Ectodermal cell (in vitro differentiated cells): Measurements from ENCODE around the gene PRSS57.

Experiments used
- H3K27ac ChIP-seq: 2 replicates; pipeline ENCODE4 v1.7.0; 2013; ENCODE audit warnings: mild to moderate bottlenecking, low read depth, low read length; ENCODE audit not compliant: insufficient read depth, poor library complexity, severe bottlenecking
- H3K27me3 ChIP-seq: 2 replicates; pipeline ENCODE4 v1.7.0; 2013; ENCODE audit warnings: mild to moderate bottlenecking, low read length; ENCODE audit not compliant: insufficient read depth, control insufficient read depth, poor library complexity, severe bottlenecking
- H3K36me3 ChIP-seq: one replicate; pipeline ENCODE4 v1.7.0; 2013; ENCODE audit warnings: low read length; ENCODE audit not compliant: control insufficient read depth, insufficient read depth
- H3K4me1 ChIP-seq: one replicate; pipeline ENCODE4 v1.7.0; 2013; ENCODE audit warnings: low read length; ENCODE audit not compliant: control insufficient read depth, insufficient read depth
- H3K4me3 ChIP-seq: 2 replicates; pipeline ENCODE4 v1.7.0; 2013; ENCODE audit warnings: low read depth, low read length, control low read depth; ENCODE audit not compliant: insufficient read depth
- H3K9me3 ChIP-seq: 2 replicates; pipeline ENCODE4 v1.7.0; 2013; ENCODE audit warnings: mild to moderate bottlenecking, low read length, moderate library complexity; ENCODE audit not compliant: control insufficient read depth
- whole genome bisulfite sequencing, 2 experiments: methylation state at CpG; one replicate each; pipeline ENCODE4 v1.1.7; 2013; ENCODE audit warnings: missing lambda C conversion rate in 2 of 2; 5-methylcytosine and 5-hydroxymethylcytosine counted together

Gene PRSS57

DNA sequence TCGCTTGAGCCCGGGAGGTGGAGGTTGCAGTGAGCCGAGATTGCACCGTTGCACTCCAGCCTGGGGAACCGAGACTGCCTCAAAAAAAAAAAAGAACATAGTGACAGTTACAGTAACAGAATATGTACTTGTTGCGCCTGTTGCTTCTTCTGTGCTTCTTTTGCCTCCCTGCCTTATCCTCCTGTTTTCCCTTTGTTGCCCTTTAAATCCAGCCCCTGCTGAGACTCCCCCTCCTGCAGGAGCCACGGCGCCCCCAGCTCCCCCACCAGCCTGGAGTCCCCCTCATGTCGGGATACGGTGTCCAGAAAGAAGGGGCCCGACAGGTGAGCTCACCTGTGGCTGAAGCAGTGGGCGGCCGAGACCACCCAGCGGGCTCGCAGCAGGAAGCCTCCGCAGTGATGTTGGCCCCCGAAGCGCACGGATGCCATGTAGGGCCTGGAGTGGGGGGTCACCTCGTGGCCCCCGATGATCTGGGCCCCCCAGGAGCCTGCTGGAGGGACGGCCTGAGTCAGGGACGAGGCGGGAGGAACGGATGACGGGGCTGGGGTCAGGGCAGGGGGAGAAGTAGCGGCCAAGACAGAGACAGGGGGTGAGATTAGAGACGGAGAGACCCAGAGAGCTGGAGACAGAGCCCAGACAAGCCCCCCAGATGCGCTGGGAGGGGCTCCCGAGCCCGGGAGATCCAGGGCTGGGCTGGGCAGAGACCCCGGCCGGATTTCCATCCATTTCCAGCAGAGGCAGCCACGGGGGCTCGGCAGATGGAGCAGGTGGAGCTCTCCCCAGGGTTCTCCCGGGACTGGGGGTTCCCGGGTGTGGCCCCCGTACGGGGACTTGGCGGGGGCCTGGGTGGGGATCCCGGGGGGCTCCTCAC lies 536 bp downstream of the PRSS57 start:
- H3K4me1 ChIP-seq: no peaks in the 10 kb centered on the region
- H3K4me3 ChIP-seq: no peak overlapping the region
- H3K9me3 ChIP-seq: no peaks in the 10 kb centered on the region
- no peaks in the 10 kb centered on the region for H3K36me3 ChIP-seq
- 78% methylated on average over 41 of the region's 41 CpGs for WGBS, 2 experiments
- H3K27ac ChIP-seq: no peak overlapping the region
- H3K27me3 ChIP-seq: no peaks in the 10 kb centered on the region

GRCh38 chr19:690203-690602 lies 5.0 kb downstream of the PRSS57 start:
- no peak overlapping the region for H3K4me3 ChIP-seq
- no peaks in the 10 kb centered on the region for H3K27me3 ChIP-seq
- no peaks in the 10 kb centered on the region for H3K4me1 ChIP-seq
- 81 to 82% methylated on average over 18 of the region's 18 CpGs for WGBS, 2 experiments
- H3K27ac ChIP-seq: no peak overlapping the region
- H3K9me3 ChIP-seq: no peaks in the 10 kb centered on the region
- no peaks in the 10 kb centered on the region for H3K36me3 ChIP-seq

DNA sequence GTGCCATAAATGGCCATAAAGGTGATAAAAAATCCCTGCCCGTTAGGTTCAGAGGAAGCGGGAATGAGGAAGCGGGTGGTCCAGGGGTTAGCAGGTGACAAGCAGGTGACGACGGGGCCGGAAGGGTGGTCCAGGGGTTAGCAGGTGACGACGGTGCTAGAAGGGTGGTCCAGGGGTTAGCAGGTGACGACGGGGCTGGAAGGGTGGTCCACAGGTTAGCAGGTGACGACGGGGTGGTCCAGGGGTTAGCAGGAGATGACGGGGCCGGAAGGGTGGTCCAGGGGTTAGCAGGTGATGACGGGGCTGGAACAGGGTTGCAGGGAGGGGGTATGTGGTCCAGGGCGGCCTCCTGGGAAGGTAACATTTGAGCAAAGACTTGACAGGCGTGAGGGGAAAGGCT lies 6.3 kb downstream of the PRSS57 start:
- H3K36me3 ChIP-seq: no peaks in the 10 kb centered on the region
- H3K4me1 ChIP-seq: no peaks in the 10 kb centered on the region
- no peak overlapping the region for H3K4me3 ChIP-seq
- H3K27me3 ChIP-seq: no peaks in the 10 kb centered on the region
- H3K9me3 ChIP-seq: no peaks in the 10 kb centered on the region
- H3K27ac ChIP-seq: no peak overlapping the region
- 95% methylated on average over 17 of the region's 17 CpGs for WGBS, 2 experiments

DNA sequence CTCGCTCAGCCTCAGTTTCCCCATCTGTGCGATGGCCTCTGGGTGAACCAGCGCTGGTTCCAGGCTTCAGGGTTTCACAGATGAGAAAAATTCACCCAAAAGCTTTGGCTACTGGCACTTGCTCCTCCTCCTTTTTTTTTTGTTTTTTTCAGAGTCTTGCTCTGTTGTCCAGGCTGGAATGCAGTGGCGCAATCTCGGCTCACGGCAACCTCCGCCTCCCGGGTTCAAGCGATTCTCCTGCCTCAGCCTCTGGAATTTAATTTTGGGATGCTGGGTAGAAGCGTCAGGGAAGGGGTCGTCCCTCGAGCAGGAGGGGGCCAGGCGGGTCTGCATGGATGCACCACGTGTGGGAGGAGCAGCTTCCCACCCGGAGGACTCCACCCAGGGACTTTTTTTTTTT lies 7.0 kb downstream of the PRSS57 start:
- H3K36me3 ChIP-seq: no peaks in the 10 kb centered on the region
- H3K27ac ChIP-seq: no peak overlapping the region
- no peaks in the 10 kb centered on the region for H3K4me1 ChIP-seq
- no peak overlapping the region for H3K4me3 ChIP-seq
- H3K27me3 ChIP-seq: no peaks in the 10 kb centered on the region
- H3K9me3 ChIP-seq: no peaks in the 10 kb centered on the region
- WGBS, 2 experiments: 89 to 92% methylated on average over 15 of the region's 15 CpGs

- 85 to 86% methylated on average over 11 of the region's 11 CpGs for WGBS, 2 experiments
- Histone ChIP-seq H3K36me3 (no peaks in the 10 kb centered on the region), H3K27ac (no peak overlapping the region), H3K4me1 (no peaks in the 10 kb centered on the region), H3K27me3 (no peaks in the 10 kb centered on the region), H3K4me3 (no peak overlapping the region), H3K9me3 (no peaks in the 10 kb centered on the region)
Measured at GRCh38 chr19:687569-688166, 7.6 kb downstream of the PRSS57 start.

GRCh38 chr19:686589-687297 lies 8.5 kb downstream of the PRSS57 start:
- no peaks in the 10 kb centered on the region for H3K4me1 ChIP-seq
- no peak overlapping the region for H3K27ac ChIP-seq
- H3K36me3 ChIP-seq: no peaks in the 10 kb centered on the region
- H3K27me3 ChIP-seq: no peaks in the 10 kb centered on the region
- no peaks in the 10 kb centered on the region for H3K9me3 ChIP-seq
- no peak overlapping the region for H3K4me3 ChIP-seq
- WGBS, 2 experiments: 86 to 87% methylated on average over 17 of the region's 17 CpGs

DNA sequence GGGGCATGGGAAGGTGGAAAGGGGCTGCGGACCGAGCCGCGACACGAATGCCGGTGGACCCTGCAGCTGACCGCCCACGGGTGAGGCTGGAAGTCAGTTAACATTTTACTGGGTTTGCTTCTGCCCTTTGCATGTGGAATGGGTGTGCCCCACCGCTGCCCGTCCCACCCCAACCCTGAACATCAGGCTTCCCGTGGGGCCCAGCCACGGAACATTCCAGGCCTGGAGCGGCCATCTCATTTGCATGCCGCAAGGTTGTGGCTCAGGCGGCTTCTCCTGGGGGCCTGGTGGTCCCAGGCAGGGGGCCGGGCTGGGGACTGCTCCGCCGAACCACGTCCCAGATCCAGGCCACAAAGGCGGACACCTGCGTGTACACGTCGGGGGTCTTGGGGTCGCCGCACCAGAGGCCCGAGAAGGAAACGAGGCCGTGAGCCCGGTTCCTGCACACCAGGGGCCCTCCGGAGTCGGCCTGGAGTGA lies 9.8 kb downstream of the PRSS57 start:
- Histone ChIP-seq H3K9me3 (no peaks in the 10 kb centered on the region), H3K27ac (no peak overlapping the region), H3K4me1 (no peaks in the 10 kb centered on the region), H3K36me3 (no peaks in the 10 kb centered on the region), H3K27me3 (no peaks in the 10 kb centered on the region), H3K4me3 (no peak overlapping the region)
- WGBS, 2 experiments: 89% methylated on average over 31 of the region's 31 CpGs

DNA sequence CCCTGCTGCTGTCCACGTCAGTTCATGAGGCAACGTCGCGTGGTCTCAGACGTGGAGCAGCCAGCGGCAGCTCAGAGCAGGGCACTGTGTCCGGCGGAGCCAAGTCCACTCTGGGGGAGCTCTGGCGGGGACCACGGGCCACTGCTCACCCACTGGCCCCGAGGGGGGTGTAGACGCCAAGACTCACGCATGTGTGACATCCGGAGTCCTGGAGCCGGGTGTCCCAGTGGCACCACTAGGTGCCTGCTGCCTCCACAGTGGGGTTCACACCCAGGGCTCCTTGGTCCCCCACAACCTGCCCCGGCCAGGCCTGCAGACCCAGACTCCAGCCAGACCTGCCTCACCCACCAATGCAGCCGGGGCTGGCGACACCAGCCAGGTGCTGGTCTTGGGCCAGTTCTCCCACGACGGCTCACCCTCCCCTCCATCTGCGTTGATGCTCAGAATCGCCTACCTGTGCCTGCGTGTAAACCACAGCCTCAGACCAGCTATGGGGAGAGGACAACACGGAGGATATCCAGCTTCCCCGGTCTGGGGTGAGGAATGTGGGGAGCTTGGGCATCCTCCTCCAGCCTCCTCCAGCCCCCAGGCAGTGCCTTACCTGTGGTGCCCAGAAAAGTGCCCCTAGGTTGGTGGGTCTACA lies 12.5 kb downstream of the PRSS57 start:
- Histone ChIP-seq H3K27me3 (peaks cover 2% of the 10 kb centered on the region), H3K4me1 (peaks cover 3% of the 10 kb centered on the region), H3K9me3 (no peaks in the 10 kb centered on the region), H3K4me3 (no peak overlapping the region), H3K27ac (no peak overlapping the region), H3K36me3 (no peaks in the 10 kb centered on the region)
- WGBS, 2 experiments: 91 to 94% methylated on average over 25 of the region's 25 CpGs

GRCh38 chr19:681029-682019 lies 13.9 kb downstream of the PRSS57 start:
- Histone ChIP-seq H3K4me1 (peaks cover 3% of the 10 kb centered on the region), H3K36me3 (no peaks in the 10 kb centered on the region), H3K27ac (no peak overlapping the region), H3K9me3 (no peaks in the 10 kb centered on the region), H3K4me3 (peak overlapping the region; percentile 48), H3K27me3 (peaks cover 16% of the 10 kb centered on the region)
- WGBS, 2 experiments: 82% methylated on average over 54 of the region's 54 CpGs
